HG03342 (cell line): ENCODE measurements around the gene NAA40.
A peak's percentile ranks its signal among the peaks of the same experiment; 100 is the strongest.
"Not testable (repeated sequence)": the region's sequence is repeated elsewhere in the genome, so short reads cannot be mapped to it uniquely, and the experiment has no call there.

ENCODE experiments used
- ATAC-seq: cut with Tn5 transposase; IDR thresholded peaks from one replicate; pipeline ENCODE4 v1.9.1; 2021; ENCODE audit warnings: mild to moderate bottlenecking, moderate library complexity; ENCODE audit not compliant: unreplicated experiment

Gene NAA40

DNA sequence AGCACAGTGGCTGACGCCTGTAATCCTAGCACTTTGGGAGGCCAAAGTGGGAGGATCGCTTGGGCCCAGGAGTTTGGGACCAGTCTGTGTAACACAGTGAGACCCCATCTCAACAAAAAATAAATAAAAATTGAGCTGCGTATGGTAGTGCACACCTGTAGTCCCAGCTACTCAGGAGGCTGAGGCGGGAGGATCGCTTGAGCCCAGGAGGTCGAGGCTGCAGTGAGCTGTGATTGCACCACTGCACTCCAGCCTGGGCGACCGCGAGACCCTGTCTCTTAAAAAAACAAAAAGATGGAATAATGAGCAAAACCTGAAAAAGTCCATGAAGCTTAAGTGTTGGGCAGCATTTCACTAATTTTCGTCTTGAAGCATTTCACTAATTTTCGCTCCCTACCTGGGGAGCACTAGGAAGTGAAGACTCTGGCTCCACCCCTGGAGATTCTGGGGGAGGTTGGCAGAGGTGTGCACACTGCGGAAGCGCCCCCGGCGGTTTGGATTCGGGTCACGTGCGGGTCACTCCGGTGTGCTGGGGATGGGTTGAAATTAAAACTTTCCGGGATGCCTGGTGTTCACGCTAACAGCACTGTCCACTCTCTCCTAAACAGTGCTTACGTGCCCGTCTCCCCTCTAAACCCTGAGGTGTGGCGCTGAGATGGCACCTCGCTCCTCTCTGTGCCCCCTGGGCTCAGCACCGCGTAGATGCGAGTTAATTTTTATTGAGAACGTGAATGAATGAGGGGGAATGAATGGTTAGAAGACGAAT, 906 bp upstream of the NAA40 start:
- ATAC-seq: peak; percentile 2

GRCh38 chr11:63939397-63939891, 642 bp downstream of the NAA40 start:
- no peak for ATAC-seq

- ATAC-seq: no peak
Observed at GRCh38 chr11:63940786-63941185, 2.0 kb downstream of the NAA40 start.

DNA sequence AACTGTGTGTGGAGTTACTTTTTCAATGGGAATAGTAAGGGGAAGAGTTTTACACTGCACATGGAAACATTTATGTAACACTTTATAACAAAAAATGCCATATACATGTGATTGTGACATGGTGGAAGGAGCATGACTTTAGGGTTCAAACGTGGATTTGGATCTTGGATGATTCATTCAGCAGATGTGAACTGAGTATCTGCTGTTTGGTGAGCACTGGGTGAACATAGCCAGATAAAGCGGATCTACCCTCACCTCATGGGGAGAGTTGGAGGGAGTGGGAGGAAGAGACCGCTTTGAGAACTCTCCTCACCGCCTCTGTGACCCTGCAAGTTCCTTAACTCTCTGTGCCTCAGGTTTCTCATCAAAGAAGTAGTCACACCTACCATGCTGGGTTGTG, 3.1 kb downstream of the NAA40 start:
- no peak for ATAC-seq

DNA sequence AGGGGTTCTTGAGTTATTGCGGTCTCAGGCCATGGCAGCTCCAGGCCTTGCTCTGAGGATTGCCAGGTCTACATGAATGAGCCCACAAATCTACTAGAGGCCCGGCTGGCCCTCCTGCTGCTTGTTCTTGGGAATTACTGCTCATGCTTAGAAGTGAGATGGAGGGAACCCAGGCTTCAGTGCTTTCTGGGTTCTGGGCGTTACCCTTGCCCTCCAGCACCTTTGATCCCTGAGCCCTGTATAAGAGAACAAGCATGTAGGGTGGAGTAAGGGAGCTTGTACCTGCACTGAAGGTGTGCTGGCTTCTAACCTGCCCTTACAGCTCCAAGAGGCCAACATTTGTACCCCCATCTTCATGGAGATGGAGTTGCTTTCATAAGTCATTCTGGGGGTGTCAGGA, 4.0 kb downstream of the NAA40 start:
- no peak for ATAC-seq

DNA sequence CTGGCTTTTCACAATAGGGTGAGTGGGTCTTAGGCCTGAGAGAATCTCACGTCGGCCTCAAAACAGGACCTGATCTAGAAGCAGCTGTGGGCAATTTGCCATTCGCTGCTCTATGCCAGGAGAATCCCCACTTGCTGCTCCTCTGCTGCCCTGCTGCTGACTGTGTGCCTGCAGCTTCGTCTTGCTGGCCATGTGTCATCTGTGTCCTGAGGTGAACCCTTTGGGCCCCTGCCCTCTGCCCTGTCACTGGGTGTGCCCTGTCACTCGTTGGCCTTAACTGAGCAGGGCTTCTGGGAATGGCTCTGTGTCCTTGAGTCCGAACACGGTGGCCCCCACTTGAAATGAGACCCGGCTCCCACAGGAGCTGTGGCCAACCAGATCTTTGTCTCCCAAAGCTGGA, 6.2 kb downstream of the NAA40 start:
- ATAC-seq: no peak

GRCh38 chr11:63945477-63946163, 6.8 kb downstream of the NAA40 start:
- ATAC-seq: no peak

DNA sequence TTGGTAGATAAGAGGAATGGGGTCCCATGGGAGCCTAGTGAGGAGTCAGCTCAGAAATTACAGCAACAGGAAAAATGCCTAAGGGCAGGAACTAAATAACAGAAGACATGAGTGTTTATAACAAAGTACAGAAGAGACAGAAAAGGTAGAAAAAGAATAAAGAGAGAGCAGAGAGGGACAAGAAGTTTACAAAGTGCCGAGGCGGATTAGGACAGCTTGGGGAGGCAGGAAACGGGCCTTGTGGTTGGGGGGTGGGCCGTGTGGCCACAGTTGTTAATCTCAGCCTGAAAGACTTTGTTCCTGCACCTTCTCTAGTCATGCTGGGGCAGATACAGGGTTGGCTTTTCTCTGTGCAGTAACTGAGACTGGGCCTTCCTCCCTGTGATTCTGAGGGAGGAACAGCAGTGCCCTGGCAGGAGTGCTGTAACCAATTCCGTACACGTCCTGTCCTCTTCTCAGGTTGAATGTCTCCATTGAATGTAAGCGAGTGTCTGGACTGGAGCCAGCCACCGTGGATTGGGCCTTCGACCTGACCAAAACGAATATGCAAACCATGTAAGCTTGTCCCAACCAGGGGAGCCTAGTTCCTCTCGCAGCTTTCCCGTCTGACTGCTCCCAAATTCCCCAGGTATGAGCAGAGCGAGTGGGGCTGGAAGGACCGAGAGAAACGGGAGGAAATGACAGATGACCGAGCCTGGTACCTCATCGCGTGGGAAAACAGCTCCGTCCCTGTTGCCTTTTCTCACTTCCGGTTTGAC, 13.2 kb downstream of the NAA40 start:
- no peak for ATAC-seq

- ATAC-seq: no peak
Observed at GRCh38 chr11:63952570-63952969, 13.8 kb downstream of the NAA40 start.

DNA sequence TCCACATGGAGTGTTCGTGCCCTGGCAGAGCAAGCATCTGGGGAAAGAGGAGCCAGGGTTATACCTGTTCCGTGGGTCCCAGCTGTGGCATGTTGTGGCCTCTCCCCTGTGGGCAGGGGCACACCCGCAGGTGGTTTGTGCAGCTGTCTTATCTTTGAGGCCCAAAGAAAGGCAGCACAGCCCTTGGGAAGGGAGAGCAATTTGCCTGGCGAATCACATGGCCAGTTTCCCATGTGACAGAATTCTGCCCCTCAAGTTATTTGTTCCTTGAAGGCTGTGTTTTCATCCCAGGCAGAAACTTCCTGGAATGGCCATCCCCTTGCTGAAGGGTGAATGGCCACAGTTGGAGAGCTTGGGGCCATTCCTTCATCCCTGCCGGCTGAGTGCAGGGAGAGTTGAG, 19.2 kb downstream of the NAA40 start:
- ATAC-seq: no peak

DNA sequence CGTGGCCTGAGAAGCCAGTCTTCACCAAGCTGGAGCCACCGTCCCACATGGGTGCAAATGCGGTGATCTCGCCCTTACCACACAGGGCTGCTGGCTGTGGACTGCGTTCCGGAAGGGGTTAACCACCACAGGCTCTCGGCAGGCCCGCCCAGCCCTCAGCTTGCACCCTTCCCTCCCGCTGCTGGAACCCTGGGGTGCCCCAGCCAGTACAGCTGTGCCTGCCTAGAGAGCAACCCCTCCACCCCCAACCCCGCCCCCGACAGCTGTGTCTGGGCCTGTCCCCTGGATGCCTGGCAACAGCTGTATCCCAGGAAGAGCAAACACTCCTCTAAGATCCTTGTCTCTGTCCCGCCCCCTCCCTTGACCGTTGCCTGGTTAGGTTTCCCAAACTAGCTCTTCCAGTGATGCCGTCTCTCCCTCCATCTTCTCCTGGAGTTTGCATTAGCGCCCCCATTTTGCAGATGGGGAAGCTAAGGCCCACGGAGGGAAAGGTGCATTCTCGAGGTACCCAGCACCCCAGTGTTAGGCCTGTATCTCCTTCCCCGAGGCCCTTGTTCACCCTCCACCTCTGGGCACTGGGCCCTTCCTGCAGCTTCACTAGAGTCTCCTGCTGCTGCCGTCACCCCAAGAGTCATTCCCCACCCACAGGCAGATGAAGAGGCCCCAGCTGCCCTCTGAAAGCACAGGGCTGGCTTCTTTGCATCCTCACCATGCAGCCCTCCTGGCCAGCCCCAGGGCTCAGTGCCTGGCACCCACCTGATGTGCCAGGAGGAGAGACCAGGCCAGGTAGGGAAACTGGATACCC, 23.0 kb downstream of the NAA40 start:
- no peak for ATAC-seq

- not testable (repeated sequence) for ATAC-seq
Observed at GRCh38 chr11:63963895-63964294, 25.1 kb downstream of the NAA40 start.

DNA sequence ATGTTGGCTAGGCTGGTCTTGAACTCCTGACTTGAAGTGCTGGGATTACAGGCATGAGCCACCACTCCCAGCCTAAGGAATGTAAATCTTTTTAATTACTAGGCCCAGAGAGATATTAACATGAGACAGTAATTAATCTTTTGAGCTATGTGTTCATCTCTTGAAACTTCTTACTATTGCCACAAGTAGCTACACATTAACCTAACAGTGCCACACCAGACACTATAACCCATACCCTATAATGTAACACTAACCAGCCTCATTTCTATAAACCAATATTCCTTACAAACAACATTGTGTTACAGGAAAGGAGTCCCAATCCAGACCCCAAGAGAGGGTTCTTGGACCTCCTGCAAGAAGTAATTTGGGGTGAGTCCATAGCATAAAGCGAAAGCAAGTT, 27.6 kb downstream of the NAA40 start:
- no peak for ATAC-seq

DNA sequence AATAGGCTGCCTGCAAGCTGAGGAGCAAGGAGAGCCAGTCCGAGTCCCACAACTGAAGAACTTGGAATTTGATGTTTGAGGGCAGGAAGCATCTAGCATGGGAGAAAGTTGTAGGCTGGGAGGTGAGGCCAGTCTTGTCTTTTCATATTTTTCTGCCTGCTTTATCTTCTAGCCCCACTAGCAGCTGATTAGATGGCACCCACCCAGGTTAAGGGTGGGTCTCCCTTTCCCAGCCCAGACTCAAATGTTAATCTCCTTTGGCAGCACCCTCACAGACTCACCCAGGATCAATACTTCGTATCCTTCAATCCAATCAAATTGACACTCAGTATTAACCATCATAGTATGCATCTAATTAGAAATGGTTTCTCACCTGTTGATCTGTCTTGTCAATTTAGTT, 30.7 kb downstream of the NAA40 start:
- ATAC-seq: no peak

DNA sequence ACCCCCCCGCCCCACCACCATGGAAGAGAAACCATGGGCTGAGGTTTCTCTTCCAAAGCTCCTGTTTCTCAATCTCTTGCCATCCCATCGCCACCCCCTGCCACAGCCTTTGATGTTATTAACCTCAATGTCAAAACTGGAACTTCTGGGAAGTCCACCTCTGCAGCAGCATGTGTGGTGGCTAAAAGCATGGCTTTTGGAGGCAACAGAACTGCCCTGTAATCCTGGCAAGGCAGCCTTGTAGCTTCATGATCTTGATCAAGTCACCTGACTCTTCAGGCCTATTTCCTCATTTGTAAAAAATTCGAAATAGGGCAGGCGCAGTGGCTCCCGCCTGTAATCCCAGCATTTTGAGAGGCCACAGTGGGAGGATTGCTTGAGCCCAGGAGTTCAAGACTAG, 32.1 kb downstream of the NAA40 start:
- ATAC-seq: no peak

DNA sequence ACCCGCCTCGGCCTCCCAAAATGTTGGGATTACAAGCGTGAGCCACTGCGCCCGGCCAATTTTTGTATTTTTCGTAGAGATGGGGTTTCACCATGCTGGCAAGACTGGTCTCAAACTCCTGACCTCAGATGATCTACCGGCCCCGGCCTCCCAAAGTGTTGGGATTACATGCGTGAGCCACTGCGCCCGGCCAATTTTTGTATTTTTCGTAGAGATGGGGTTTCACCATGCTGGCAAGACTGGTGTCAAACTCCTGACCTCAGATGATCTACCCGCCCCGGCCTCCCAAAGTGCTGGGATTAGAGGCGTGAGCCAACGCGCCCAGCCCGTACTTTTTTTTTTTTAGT, 35.1 kb downstream of the NAA40 start:
- ATAC-seq: not testable (repeated sequence)

GRCh38 chr11:63974259-63975143, 35.7 kb downstream of the NAA40 start, which contains the start of gene COX8A:
COX8A (plus strand) TSS chr11:63974620; CDS start chr11:63974681, 61 bp downstream.
- peak; percentile 99 for ATAC-seq

GRCh38 chr11:63978551-63979239, 39.9 kb downstream of the NAA40 start:
- no peak for ATAC-seq

DNA sequence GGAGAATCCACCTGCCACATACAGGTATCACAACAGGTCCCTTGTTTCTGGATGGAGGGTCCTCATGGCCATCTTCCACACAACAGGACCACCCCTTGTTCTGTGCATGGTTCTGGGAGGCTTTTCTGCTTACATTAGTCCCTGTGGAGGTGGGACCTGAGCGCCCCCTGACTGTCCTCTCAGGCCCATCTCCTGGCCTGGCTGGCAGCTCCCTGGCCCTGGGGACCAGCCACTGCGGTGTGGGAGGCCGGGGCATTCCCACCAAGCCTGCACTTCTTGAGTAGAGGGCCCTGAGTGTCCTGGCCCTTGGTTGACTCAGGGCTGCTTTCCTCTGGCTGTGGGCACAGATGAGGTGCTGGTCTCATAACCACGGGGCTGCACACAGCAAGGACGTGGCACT, 40.6 kb downstream of the NAA40 start:
- no peak for ATAC-seq
